H7 (cell line): ENCODE results near the gene KNG1. TPM values are rescaled to one million over a fixed set of nuclear protein-coding genes. Genes with fewer than 3 reads are reported as not detected.

Experiments
- DNase-seq: peaks from one replicate; pipeline ENCODE4 v3.0.0; 2012
- H3K27me3 ChIP-seq: 2 replicates; pipeline ENCODE4 v1.6.0; 2011; ENCODE audit warnings: mild to moderate bottlenecking, low read length; ENCODE audit not compliant: control insufficient read depth, insufficient read depth
- H3K36me3 ChIP-seq: replicated peaks from 2 replicates; pipeline ENCODE4 v1.5.1; 2011; ENCODE audit warnings: low read length; ENCODE audit not compliant: control insufficient read depth, insufficient read depth
- H3K4me3 ChIP-seq: 2 replicates; pipeline ENCODE4 v1.5.1; 2011; ENCODE audit warnings: low read depth, mild to moderate bottlenecking, control low read depth, low read length, moderate library complexity; ENCODE audit not compliant: insufficient read depth
- total RNA-seq: library from RNA; depleted of rRNA; stranded (reverse); fragments of >200 nt; shearing (Covaris generic); gene quantifications from 2 replicates; pipeline ENCODE4 v1.2.3, GENCODE V29; 2014

Gene KNG1
- total RNA-seq, 1 experiment from 2014 or later = not detected

- no peaks in the 10 kb centered on the region for H3K36me3 ChIP-seq
- H3K4me3 ChIP-seq = no peak overlapping the region
- peak; percentile 60 for DNase-seq
- H3K27me3 ChIP-seq = peaks cover 3% of the 10 kb centered on the region
Measured at GRCh38 chr3:186775999-186776398, 58.8 kb downstream of the KNG1 start.

DNA sequence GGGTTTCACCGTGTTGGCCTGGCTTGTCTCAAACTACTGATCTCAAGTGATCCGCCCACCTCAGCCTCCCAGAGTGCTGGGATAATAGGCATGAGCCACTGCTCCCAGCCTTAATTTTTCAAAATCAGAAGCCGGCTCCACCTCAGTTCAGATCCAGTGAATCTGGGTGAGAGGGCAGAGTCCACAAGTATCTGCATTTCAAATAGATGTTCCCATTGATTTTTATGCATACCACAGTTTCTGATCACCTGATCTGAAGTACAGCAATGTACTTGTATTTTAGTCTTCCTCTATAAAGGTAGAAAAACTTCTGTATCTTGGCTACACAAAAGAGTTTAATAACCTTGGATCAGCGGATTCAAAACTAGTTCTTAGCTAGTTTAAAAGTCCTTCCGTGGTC lies 62.0 kb downstream of the KNG1 start:
- Histone ChIP-seq H3K27me3 (no peaks in the 10 kb centered on the region), H3K36me3 (peaks cover under 1% of the 10 kb centered on the region), H3K4me3 (no peak overlapping the region)
- DNase-seq = no peak

GRCh38 chr3:186782542-186783057 lies 65.4 kb downstream of the KNG1 start:
- Histone ChIP-seq H3K4me3 (peak overlapping the region; percentile 99), H3K27me3 (no peaks in the 10 kb centered on the region), H3K36me3 (peaks cover 32% of the 10 kb centered on the region)
- DNase-seq = no peak

- Histone ChIP-seq H3K36me3 (peaks cover 38% of the 10 kb centered on the region), H3K27me3 (no peaks in the 10 kb centered on the region), H3K4me3 (peak within 1 kb of the TSS; percentile 99)
- peak; percentile 94 for DNase-seq
Measured at GRCh38 chr3:186783058-186783730, 66.0 kb downstream of the KNG1 start, which contains the start of gene EIF4A2. TSS of gene EIF4A2 (plus strand) at chr3:186783577. CDS start at chr3:186783611, 34 bp downstream.

- Histone ChIP-seq H3K27me3 (no peaks in the 10 kb centered on the region), H3K4me3 (peak overlapping the region; percentile 99), H3K36me3 (peaks cover 44% of the 10 kb centered on the region)
- DNase-seq = peak; percentile 73
Measured at GRCh38 chr3:186783731-186784515, 66.8 kb downstream of the KNG1 start.

DNA sequence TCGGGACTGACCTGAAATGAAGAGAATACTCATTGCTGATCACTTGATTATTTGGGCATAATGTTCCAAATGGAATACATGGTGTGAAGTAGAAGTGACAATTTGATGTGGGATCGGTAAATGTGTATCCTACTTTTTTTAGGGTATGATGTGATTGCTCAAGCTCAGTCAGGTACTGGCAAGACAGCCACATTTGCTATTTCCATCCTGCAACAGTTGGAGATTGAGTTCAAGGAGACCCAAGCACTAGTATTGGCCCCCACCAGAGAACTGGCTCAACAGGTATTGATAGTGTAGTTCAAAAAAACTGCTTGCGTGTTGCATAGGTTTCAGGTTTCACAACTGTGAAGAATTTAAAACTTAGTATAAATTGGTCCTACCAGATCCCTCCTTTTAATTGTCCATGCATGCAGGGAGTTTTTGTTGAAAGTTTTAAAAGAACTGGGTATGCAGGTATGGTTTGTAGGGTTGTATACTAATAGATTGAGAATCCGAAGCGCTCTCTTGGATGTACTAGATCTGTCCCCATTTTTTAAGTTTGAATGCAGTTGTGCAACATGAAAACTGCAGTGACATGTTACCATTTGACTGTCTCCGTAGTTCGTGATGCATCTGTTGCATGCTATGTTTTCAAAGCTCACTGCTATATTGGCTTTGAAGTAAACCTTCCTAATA lies 67.8 kb downstream of the KNG1 start:
- Histone ChIP-seq H3K27me3 (no peaks in the 10 kb centered on the region), H3K4me3 (peak overlapping the region; percentile 99), H3K36me3 (peaks cover 46% of the 10 kb centered on the region)
- DNase-seq = no peak

DNA sequence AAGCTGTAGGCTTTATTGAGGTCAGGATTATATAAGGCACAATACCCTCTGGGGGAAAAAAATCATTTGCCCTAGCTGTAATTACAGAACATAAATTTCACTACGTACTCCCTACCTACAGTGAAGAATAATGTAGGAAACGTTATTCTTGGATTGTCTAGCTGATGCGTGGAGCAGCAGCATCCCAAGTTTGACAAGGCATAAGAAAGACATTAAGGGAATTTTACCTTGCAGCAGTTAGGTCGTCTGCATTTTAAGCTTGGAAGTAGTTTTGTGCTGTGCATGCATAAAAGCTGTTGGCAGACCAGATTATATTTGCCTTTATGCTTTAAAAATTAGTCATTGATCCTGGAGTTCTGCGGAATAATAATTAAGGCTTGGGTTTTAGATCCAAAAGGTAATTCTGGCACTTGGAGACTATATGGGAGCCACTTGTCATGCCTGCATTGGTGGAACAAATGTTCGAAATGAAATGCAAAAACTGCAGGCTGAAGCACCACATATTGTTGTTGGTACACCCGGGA lies 68.4 kb downstream of the KNG1 start:
- no peak for DNase-seq
- no peaks in the 10 kb centered on the region for H3K27me3 ChIP-seq
- H3K36me3 ChIP-seq = peaks cover 46% of the 10 kb centered on the region
- H3K4me3 ChIP-seq = peak overlapping the region; percentile 99

DNA sequence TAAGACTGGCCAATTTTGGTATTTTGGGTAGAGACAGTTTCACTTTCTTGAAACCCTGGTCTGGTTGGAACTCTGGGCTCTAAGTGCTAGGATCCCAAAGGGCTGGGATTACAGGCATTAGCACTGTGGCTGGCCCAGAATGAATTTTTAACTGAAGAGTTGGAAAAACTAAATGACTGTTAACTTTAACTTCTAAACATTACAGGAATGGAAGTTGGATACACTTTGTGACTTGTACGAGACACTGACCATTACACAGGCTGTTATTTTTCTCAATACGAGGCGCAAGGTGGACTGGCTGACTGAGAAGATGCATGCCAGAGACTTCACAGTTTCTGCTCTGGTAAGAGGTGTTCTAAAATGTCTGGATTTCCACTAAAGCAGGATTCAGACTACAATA lies 69.8 kb downstream of the KNG1 start:
- DNase-seq = no peak
- H3K36me3 ChIP-seq = peaks cover 49% of the 10 kb centered on the region
- H3K27me3 ChIP-seq = no peaks in the 10 kb centered on the region
- H3K4me3 ChIP-seq = no peak overlapping the region

- Histone ChIP-seq H3K27me3 (no peaks in the 10 kb centered on the region), H3K36me3 (peaks cover 52% of the 10 kb centered on the region), H3K4me3 (no peak overlapping the region)
- DNase-seq = no peak
Measured at GRCh38 chr3:186787642-186788481, 70.7 kb downstream of the KNG1 start.

DNA sequence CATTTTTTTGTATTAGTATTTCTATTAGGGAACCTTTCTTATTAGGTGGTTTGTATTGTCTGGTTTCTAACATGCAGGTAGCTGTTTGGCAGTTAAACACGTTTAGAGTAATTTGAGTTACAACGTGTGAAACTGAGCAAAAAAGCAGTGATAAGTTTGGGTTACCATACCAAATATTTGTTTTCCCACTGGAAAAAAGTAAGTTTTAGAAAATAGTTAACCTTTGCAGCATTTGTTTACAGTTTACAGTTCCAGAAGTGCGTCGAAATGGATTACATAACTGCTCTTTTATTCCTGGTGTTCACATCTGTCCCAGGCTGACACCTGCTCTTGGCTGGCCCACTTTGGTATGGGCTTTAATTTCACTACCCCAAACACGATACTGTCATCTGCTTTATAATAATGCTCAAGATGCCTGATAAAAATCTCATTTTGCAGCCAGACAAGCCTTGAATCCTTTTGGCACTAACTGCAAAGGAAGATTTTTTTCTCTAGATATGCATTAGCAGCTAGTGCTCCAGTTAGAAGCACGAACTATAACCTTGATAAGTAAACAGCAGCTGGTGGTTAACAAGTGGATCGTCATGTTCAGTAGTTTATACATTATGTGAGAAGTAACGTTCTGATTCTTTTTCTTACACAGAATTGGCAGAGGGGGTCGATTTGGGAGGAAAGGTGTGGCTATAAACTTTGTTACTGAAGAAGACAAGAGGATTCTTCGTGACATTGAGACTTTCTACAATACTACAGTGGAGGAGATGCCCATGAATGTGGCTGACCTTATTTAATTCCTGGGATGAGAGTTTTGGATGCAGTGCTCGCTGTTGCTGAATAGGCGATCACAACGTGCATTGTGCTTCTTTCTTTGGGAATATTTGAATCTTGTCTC lies 71.6 kb downstream of the KNG1 start:
- no peak for DNase-seq
- Histone ChIP-seq H3K4me3 (no peak overlapping the region), H3K36me3 (peaks cover 55% of the 10 kb centered on the region), H3K27me3 (no peaks in the 10 kb centered on the region)

GRCh38 chr3:186789554-186790260 lies 72.5 kb downstream of the KNG1 start:
- Histone ChIP-seq H3K27me3 (no peaks in the 10 kb centered on the region), H3K36me3 (peaks cover 55% of the 10 kb centered on the region), H3K4me3 (no peak overlapping the region)
- DNase-seq = no peak

DNA sequence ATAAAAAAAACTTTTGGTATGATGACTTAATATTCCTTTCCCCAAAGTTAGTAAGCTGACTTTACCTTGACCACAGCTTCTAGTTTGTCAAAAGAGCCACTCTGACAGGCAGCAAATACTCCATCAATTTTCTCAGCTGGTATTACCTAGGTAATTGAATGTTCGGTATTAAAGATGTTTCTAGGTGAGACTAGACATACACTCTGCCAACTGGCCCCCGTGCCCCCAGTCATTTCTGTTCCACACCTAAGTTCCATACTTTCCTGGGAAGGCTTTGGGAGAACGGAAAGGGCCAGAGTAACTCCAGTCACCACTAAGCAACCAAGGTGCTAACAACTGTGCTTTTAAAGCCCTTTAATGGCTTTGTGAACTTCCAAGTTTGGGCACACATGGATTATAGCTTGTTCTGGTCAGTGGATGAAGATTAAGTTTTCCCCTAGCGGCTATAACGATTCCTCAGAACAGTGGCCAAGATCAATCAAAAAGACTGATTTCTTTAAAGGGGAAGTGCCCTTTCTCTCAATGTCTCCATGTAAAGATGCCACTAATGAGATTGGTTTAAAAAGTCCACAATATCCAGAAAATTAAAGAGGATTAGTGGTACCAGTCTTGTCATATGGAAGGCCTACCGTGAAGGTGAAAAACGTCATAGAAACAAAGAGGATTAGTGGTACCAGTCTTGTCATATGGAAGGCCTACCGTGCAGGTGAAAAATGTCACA lies 73.3 kb downstream of the KNG1 start:
- Histone ChIP-seq H3K36me3 (peaks cover 50% of the 10 kb centered on the region), H3K27me3 (no peaks in the 10 kb centered on the region), H3K4me3 (no peak overlapping the region)
- no peak for DNase-seq
